GM23248 (cell line): ENCODE measurements around the gene SLC19A1. TPM values are rescaled to one million over a fixed set of nuclear protein-coding genes. Genes with fewer than 3 reads are reported as not detected.

Experiments used
- DNase-seq: peaks from one replicate; pipeline ENCODE4 v3.0.0-alpha.2; 2015
- H2AFZ ChIP-seq: fragments of 200-600 bp; sonication (generic); 2 replicates; pipeline ENCODE4 v1.6.1; 2016; ENCODE audit warnings: antibody characterized with exemption
- H3F3A ChIP-seq: fragments of 200-600 bp; sonication (generic); 2 replicates; pipeline ENCODE4 v1.6.1; 2016; ENCODE audit warnings: mild to moderate bottlenecking, antibody characterized with exemption, mixed run types; ENCODE audit not compliant: insufficient read depth
- H3K27ac ChIP-seq: fragments of 200-600 bp; sonication (generic); 2 replicates; pipeline ENCODE4 v1.5.1; 2016; ENCODE audit warnings: mild to moderate bottlenecking
- H3K27me3 ChIP-seq: fragments of 200-600 bp; sonication (generic); replicated peaks from 2 replicates; pipeline ENCODE4 v1.6.1; 2016; ENCODE audit warnings: mild to moderate bottlenecking; ENCODE audit not compliant: insufficient read depth
- H3K36me3 ChIP-seq: fragments of 200-600 bp; sonication (generic); 2 replicates; pipeline ENCODE4 v1.6.1; 2016; ENCODE audit warnings: low read depth, mild to moderate bottlenecking
- H3K4me1 ChIP-seq: fragments of 200-600 bp; sonication (generic); 2 replicates; pipeline ENCODE4 v1.6.1; 2016; ENCODE audit warnings: mild to moderate bottlenecking; ENCODE audit not compliant: insufficient read depth
- H3K4me2 ChIP-seq: fragments of 200-600 bp; sonication (generic); one replicate; pipeline ENCODE4 v1.6.1; 2016; ENCODE audit warnings: mild to moderate bottlenecking; ENCODE audit not compliant: unreplicated experiment
- H3K4me3 ChIP-seq: fragments of 200-600 bp; sonication (generic); 2 replicates; pipeline ENCODE4 v1.5.1; 2016; ENCODE audit warnings: mild to moderate bottlenecking
- H3K79me2 ChIP-seq: fragments of 200-600 bp; sonication (generic); 2 replicates; pipeline ENCODE4 v1.6.1; 2016; ENCODE audit warnings: mild to moderate bottlenecking; ENCODE audit not compliant: insufficient read depth
- H3K9ac ChIP-seq: fragments of 200-600 bp; sonication (generic); 2 replicates; pipeline ENCODE4 v1.6.1; 2016; ENCODE audit warnings: mild to moderate bottlenecking
- H3K9me2 ChIP-seq: fragments of 200-600 bp; sonication (generic); 2 replicates; pipeline ENCODE4 v1.6.1; 2016; ENCODE audit warnings: mixed run types, mild to moderate bottlenecking, moderate library complexity; ENCODE audit not compliant: insufficient read depth
- H3K9me3 ChIP-seq: fragments of 200-600 bp; sonication (generic); one replicate; pipeline ENCODE4 v1.6.1; 2017; ENCODE audit warnings: low read depth
- H4K20me1 ChIP-seq: fragments of 200-600 bp; sonication (generic); 2 replicates; pipeline ENCODE4 v1.6.0; 2016; ENCODE audit not compliant: insufficient read depth
- EZH2 ChIP-seq: fragments of 200-600 bp; sonication (generic); IDR thresholded peaks from 2 replicates; pipeline ENCODE4 v1.6.1; 2018; ENCODE audit warnings: antibody characterized with exemption, mild to moderate bottlenecking; ENCODE audit not compliant: insufficient read depth, poor library complexity, severe bottlenecking
- EZH2phosphoT487 ChIP-seq: fragments of 200-600 bp; sonication (generic); IDR thresholded peaks from 2 replicates; pipeline ENCODE4 v1.6.1; 2018; ENCODE audit warnings: antibody characterized with exemption, moderate library complexity, mild to moderate bottlenecking, low read depth; ENCODE audit not compliant: insufficient read depth
- WGBS, 2 experiments: methylation state at CpG; one replicate each; pipeline ENCODE4 v1.1.6; 2015 to 2017; ENCODE audit warnings: low lambda C conversion rate in 2 of 2, low coverage in 1 of 2; ENCODE audit errors: missing lambda C conversion rate in 2 of 2; 5-methylcytosine and 5-hydroxymethylcytosine counted together
- in situ Hi-C: fragments of 300-500 bp; cut with MboI; formaldehyde crosslinking; loops from 2 replicates; pipeline ENCODE4 v1.15.0; 2020
- polyA plus RNA-seq: library from polyadenylated mRNA; unstranded; fragments of >200 nt; fragmentation: Nextera tagmentation; extraction: Ambion mirVana; gene quantifications from 2 replicates; pipeline ENCODE4 v1.2.1, GENCODE V29; 2016
- total RNA-seq: library from RNA; depleted of rRNA; stranded (reverse); fragments of >200 nt; shearing (Covaris generic); gene quantifications from 2 replicates; pipeline ENCODE4 v1.2.3, GENCODE V29; 2014

Gene SLC19A1
- total and polyA plus RNA-seq, 2 experiments from 2014 or later = 7.8 to 8.4 TPM

- Histone ChIP-seq H3K36me3 (no peaks in the 10 kb centered on the region), H3K79me2 (no peaks in the 10 kb centered on the region), H3F3A (no peaks in the 10 kb centered on the region), H4K20me1 (no peaks in the 10 kb centered on the region), H3K9ac (no peak overlapping the region), H3K9me2 (no peaks in the 10 kb centered on the region), H3K4me1 (no peaks in the 10 kb centered on the region), H3K27ac (no peak overlapping the region), H3K4me3 (no peak overlapping the region), H2AFZ (no peak overlapping the region), H3K4me2 (no peak overlapping the region), H3K27me3 (peaks cover 14% of the 10 kb centered on the region), H3K9me3 (no peaks in the 10 kb centered on the region)
- DNase-seq = no peak
- TF ChIP-seq EZH2phosphoT487 (no peak), EZH2 (no peak)
- in situ Hi-C loops = no loop called here
- WGBS, 2 experiments = 69 to 70% methylated on average over 32 to 33 of the region's 33 CpGs
Observed at GRCh38 chr21:45580576-45581321, 38.5 kb upstream of the SLC19A1 start.

GRCh38 chr21:45580181-45580575, 37.9 kb upstream of the SLC19A1 start:
- no peaks in the 10 kb centered on the region for H4K20me1 ChIP-seq
- no peak overlapping the region for H3K9ac ChIP-seq
- WGBS, 2 experiments = 71 to 76% methylated on average over 8 of the region's 8 CpGs
- H3K4me1 ChIP-seq = no peaks in the 10 kb centered on the region
- H3K9me3 ChIP-seq = no peaks in the 10 kb centered on the region
- H3K27me3 ChIP-seq = peaks cover 14% of the 10 kb centered on the region
- no peaks in the 10 kb centered on the region for H3K79me2 ChIP-seq
- TF ChIP-seq EZH2phosphoT487 (no peak), EZH2 (no peak)
- in situ Hi-C loops = no loop called here
- H3K9me2 ChIP-seq = no peaks in the 10 kb centered on the region
- H3K4me2 ChIP-seq = no peak overlapping the region
- DNase-seq = no peak
- no peak overlapping the region for H3K4me3 ChIP-seq
- H2AFZ ChIP-seq = no peak overlapping the region
- no peaks in the 10 kb centered on the region for H3F3A ChIP-seq
- H3K27ac ChIP-seq = no peak overlapping the region
- no peaks in the 10 kb centered on the region for H3K36me3 ChIP-seq

GRCh38 chr21:45579383-45580180, 37.3 kb upstream of the SLC19A1 start:
- TF ChIP-seq EZH2 (no peak), EZH2phosphoT487 (no peak)
- Histone ChIP-seq H3K9me2 (no peaks in the 10 kb centered on the region), H4K20me1 (no peaks in the 10 kb centered on the region), H3K4me1 (no peaks in the 10 kb centered on the region), H3F3A (no peaks in the 10 kb centered on the region), H3K9me3 (no peaks in the 10 kb centered on the region), H3K4me3 (no peak overlapping the region), H3K27ac (no peak overlapping the region), H3K9ac (no peak overlapping the region), H3K36me3 (no peaks in the 10 kb centered on the region), H2AFZ (no peak overlapping the region), H3K27me3 (peaks cover 14% of the 10 kb centered on the region), H3K4me2 (no peak overlapping the region), H3K79me2 (no peaks in the 10 kb centered on the region)
- no peak for DNase-seq
- in situ Hi-C loops = no loop called here
- WGBS, 2 experiments = 80 to 83% methylated on average over 14 to 24 of the region's 29 CpGs

- no peaks in the 10 kb centered on the region for H3K36me3 ChIP-seq
- H3K9me3 ChIP-seq = no peaks in the 10 kb centered on the region
- no peak overlapping the region for H3K4me3 ChIP-seq
- H3K9ac ChIP-seq = no peak overlapping the region
- no peaks in the 10 kb centered on the region for H3K79me2 ChIP-seq
- no peak for DNase-seq
- H3K27ac ChIP-seq = no peak overlapping the region
- no peaks in the 10 kb centered on the region for H3F3A ChIP-seq
- TF ChIP-seq EZH2 = no peak
- TF ChIP-seq EZH2phosphoT487 = no peak
- in situ Hi-C loops = no loop called here
- peaks cover 14% of the 10 kb centered on the region for H3K27me3 ChIP-seq
- WGBS, 2 experiments = 79% methylated on average over 9 to 21 of the region's 21 CpGs
- H4K20me1 ChIP-seq = no peaks in the 10 kb centered on the region
- H3K9me2 ChIP-seq = no peaks in the 10 kb centered on the region
- no peak overlapping the region for H2AFZ ChIP-seq
- H3K4me1 ChIP-seq = no peaks in the 10 kb centered on the region
- no peak overlapping the region for H3K4me2 ChIP-seq
Observed at GRCh38 chr21:45578811-45579381, 36.7 kb upstream of the SLC19A1 start.
